Thoracic aorta (tissue), 2 donors: ENCODE data around the gene UNC13B. TPM values are rescaled to one million over a fixed set of nuclear protein-coding genes. Genes with fewer than 3 reads are reported as not detected.

Source experiments
- ATAC-seq: fragments of 150-250 bp; one replicate; pipeline ENCODE4 v1.8.0; 2017; ENCODE audit warnings: low read depth; ENCODE audit not compliant: insufficient number of reproducible peaks, low FRiP score
- DNase-seq: peaks from one replicate; pipeline ENCODE4 v3.0.0-alpha.2; 2020; ENCODE audit warnings: low spot score
- H3K27ac ChIP-seq, 2 donors: fragments of 200-600 bp; sonication (generic); 1 replicate in 1 of 2; 2 replicates in 1 of 2; pipeline ENCODE4 v1.5.1; 2016; ENCODE audit warnings: mild to moderate bottlenecking in 2 of 2, moderate library complexity in 2 of 2
- H3K27me3 ChIP-seq: fragments of 200-600 bp; sonication (generic); replicated peaks from 2 replicates; pipeline ENCODE4 v1.6.0; 2016; ENCODE audit warnings: mild to moderate bottlenecking; ENCODE audit not compliant: insufficient read depth
- H3K36me3 ChIP-seq: fragments of 200-600 bp; sonication (generic); one replicate; pipeline ENCODE4 v1.5.1; 2016
- H3K4me1 ChIP-seq, 2 donors: fragments of 200-600 bp; sonication (generic); 1 replicate in 1 of 2; 2 replicates in 1 of 2; pipeline versions ENCODE4 v1.5.1 to v1.6.0; 2016; ENCODE audit warnings: low read depth in 2 of 2, mild to moderate bottlenecking in 1 of 2; ENCODE audit not compliant: control insufficient read depth in 1 of 2
- H3K4me3 ChIP-seq: fragments of 200-600 bp; sonication (generic); 2 replicates; pipeline ENCODE4 v1.5.1; 2016; ENCODE audit warnings: mild to moderate bottlenecking
- H3K9me3 ChIP-seq: fragments of 200-600 bp; sonication (generic); 2 replicates; pipeline ENCODE4 v1.5.1; 2016
- total RNA-seq, 2 donors: library from RNA; depleted of rRNA; stranded (reverse); fragments of >200 nt; gene quantifications; one replicate each; pipeline versions ENCODE4 v1.1.0 to v1.2.3, GENCODE V29; 2016
- TF ChIP-seq, protein P1 (sequence below): fragments of 200-600 bp; sonication (generic); IDR thresholded peaks from one replicate; pipeline ENCODE4 v1.5.1; 2019; ENCODE audit warnings: antibody characterized with exemption

UNC13B gene
- total RNA-seq, 2 donors from 2014 or later = 38.1 to 47.4 TPM

DNA sequence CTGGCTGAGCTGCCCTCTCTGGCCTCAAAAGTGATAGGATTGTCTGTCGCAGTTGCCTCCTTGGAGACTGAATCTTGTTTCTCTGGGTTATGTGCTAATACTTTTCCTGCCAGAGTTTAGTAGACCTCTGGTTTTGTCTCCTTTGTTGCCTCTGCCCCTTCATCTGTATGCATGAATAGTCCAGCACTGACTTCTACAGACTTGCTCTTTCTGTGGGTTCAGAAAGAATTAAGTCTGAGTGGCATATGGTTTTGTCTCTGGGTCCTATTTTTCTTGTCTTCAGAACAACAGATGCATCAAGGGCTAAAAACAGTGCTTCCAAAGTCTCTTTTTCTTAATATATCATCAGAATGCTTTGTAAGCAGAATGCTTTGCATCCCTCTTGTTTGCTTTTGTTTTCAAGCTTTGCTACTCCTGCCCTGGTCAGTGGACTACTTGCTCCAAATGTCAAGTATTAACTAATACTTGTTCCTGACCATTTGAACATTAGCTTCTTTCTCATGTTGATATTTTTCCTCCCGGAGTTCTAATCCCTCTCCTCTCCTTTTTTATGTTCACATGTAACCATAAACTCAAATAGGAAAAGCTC lies 131.7 kb downstream of the UNC13B start:
- H3K27me3 ChIP-seq = no peaks in the 10 kb centered on the region
- no peak overlapping the region for H3K4me3 ChIP-seq
- TF ChIP-seq, protein P1, sequence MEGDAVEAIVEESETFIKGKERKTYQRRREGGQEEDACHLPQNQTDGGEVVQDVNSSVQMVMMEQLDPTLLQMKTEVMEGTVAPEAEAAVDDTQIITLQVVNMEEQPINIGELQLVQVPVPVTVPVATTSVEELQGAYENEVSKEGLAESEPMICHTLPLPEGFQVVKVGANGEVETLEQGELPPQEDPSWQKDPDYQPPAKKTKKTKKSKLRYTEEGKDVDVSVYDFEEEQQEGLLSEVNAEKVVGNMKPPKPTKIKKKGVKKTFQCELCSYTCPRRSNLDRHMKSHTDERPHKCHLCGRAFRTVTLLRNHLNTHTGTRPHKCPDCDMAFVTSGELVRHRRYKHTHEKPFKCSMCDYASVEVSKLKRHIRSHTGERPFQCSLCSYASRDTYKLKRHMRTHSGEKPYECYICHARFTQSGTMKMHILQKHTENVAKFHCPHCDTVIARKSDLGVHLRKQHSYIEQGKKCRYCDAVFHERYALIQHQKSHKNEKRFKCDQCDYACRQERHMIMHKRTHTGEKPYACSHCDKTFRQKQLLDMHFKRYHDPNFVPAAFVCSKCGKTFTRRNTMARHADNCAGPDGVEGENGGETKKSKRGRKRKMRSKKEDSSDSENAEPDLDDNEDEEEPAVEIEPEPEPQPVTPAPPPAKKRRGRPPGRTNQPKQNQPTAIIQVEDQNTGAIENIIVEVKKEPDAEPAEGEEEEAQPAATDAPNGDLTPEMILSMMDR = no peak
- H3K9me3 ChIP-seq = no peaks in the 10 kb centered on the region
- DNase-seq = no peak
- peaks cover 0 to 6% of the 10 kb centered on the region in 2 donors for H3K4me1 ChIP-seq
- no peak for ATAC-seq
- H3K36me3 ChIP-seq = no peaks in the 10 kb centered on the region
- H3K27ac ChIP-seq = no peak overlapping the region

DNA sequence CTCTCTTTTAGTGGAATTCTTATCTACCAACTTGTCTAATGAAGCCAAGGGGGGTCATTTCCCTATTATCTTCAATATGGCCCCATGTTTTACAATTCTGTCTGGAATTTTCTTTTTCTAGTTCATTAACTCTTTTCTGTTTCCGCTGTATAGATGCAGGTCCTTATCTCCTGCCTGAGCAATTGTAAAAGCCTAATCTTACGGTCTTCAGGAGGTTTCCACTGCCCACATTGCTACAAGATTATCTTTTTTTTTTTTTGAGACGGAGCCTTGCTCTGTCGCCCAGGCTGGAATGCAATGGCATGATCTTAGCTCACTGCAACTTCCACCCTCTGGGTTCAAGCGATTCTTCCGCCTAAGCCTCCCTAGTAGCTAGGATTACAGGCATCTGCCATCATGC lies 132.3 kb downstream of the UNC13B start:
- no peaks in the 10 kb centered on the region for H3K9me3 ChIP-seq
- peaks cover 0 to 6% of the 10 kb centered on the region in 2 donors for H3K4me1 ChIP-seq
- H3K27ac ChIP-seq = no peak overlapping the region
- TF ChIP-seq, protein P1 = no peak
- H3K36me3 ChIP-seq = no peaks in the 10 kb centered on the region
- no peak overlapping the region for H3K4me3 ChIP-seq
- ATAC-seq = no peak
- no peak for DNase-seq
- H3K27me3 ChIP-seq = no peaks in the 10 kb centered on the region

DNA sequence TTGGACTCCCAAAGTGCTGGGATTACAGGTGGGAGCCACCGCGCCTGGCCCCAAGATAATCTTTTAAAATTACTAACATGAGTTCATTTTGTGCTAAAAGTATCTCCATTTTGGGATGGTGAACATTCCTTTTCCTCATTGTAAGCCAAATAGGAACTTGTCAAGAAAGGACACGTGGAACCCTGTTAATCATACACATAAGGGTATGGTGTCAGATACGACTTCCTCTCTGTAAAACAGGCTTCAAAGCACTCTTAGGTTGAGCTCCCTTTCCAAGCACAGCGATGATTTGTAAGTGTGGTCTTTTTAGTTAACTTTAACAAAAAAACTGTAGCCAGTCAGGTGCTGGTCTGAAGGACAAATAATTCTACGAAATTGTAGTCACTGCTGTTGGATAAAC lies 132.7 kb downstream of the UNC13B start:
- Histone ChIP-seq H3K27ac (no peak overlapping the region), H3K4me3 (no peak overlapping the region), H3K9me3 (no peaks in the 10 kb centered on the region), H3K27me3 (no peaks in the 10 kb centered on the region), H3K4me1 (peaks cover 0 to 6% of the 10 kb centered on the region in 2 donors), H3K36me3 (no peaks in the 10 kb centered on the region)
- ATAC-seq = no peak
- TF ChIP-seq, protein P1 = no peak
- DNase-seq = no peak

DNA sequence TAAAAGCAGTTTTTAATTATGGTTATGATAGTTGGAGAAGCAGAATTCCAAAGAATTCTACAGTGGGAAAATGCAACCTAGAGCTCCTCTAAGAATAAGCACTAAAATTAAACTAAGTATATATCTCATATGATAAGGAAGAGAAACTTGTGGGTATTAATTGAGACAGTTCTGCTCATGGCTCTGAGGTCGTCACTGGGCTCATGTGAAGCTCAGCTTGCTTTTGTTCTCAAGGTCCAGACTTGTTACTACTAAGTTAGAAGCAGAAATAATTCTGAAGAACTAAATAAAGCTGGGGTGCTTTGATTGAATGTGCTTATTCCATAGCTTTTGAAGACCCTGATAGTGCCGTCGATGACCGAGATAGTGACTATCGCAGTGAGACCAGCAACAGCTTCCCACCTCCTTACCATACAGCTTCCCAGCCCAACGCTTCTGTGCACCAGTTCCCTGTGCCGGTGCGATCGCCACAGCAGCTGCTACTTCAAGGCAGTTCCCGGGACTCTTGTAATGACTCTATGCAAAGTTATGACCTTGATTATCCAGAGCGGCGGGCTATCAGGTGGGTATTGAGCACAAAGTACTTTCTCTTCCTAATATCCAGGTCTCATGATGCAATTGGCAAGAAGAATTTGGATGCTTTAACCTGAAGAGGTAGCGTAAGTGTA lies 133.7 kb downstream of the UNC13B start:
- no peak for ATAC-seq
- H3K27ac ChIP-seq = no peak overlapping the region
- peaks cover 0 to 6% of the 10 kb centered on the region in 2 donors for H3K4me1 ChIP-seq

DNA sequence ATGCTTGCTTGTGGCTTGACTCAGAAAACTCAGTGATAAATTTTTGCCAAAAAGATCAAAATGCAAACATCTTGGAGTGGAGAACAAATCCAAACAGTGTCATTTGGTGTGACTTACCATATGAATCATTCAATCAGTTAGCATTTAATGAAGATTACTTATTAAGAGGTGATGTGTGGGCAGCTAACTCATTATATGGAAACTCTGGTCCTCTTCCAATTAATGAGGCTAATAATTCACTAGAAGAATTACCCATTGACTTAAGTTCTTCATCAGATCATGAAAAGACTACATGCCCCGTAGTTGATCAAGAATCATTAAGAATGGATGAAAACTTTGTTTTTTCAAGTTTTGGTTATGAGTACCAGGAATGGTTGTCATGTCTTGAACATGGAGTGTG lies 141.8 kb downstream of the UNC13B start:
- Histone ChIP-seq H3K9me3 (no peaks in the 10 kb centered on the region), H3K36me3 (no peaks in the 10 kb centered on the region), H3K27me3 (no peaks in the 10 kb centered on the region), H3K4me1 (no peaks in the 10 kb centered on the region), H3K27ac (no peak overlapping the region), H3K4me3 (no peak overlapping the region)
- ATAC-seq (no peak), DNase-seq (no peak)
- TF ChIP-seq, protein P1 = no peak

More for the DNA sequence above, 133.7 kb downstream of the UNC13B start:
- DNase-seq = no peak
- Histone ChIP-seq H3K27me3 (no peaks in the 10 kb centered on the region), H3K36me3 (no peaks in the 10 kb centered on the region), H3K9me3 (no peaks in the 10 kb centered on the region), H3K4me3 (no peak overlapping the region)
- TF ChIP-seq, protein P1 = no peak
